Sigmoid colon (tissue), 4 donors: ENCODE data around the gene NUMBL.

Source experiments
- CTCF ChIP-seq, 4 experiments: fragments of 450-650 bp in 3 of 4; fragments of 200-600 bp in 1 of 4; IDR thresholded peaks; one replicate each; pipeline ENCODE4 v1.5.1; 2016 to 2019; ENCODE audit warnings: antibody characterized with exemption in 4 of 4, mild to moderate bottlenecking in 3 of 4, moderate library complexity in 2 of 4
- EP300 ChIP-seq, 4 donors: sonication (generic); formaldehyde crosslinking; IDR thresholded peaks; one replicate each; pipeline ENCODE4 v1.6.1; 2017; ENCODE audit warnings: antibody characterized with exemption in 4 of 4
- POLR2A ChIP-seq, 2 donors: fragments of 450-650 bp; IDR thresholded peaks; one replicate each; pipeline ENCODE4 v1.6.1; 2016; ENCODE audit warnings: antibody characterized with exemption in 2 of 2, mild to moderate bottlenecking in 2 of 2, moderate library complexity in 2 of 2

- TF ChIP-seq CTCF (IDR thresholded peaks at IDR 0.05) (no peak), EP300 (IDR thresholded peaks at IDR 0.05) (no peak), POLR2A (IDR thresholded peaks at IDR 0.05) (no peak)
These were observed 27.7 kb upstream of the NUMBL start for GRCh38 chr19:40717880-40718773.
